Measurements from ENCODE around the gene ADCYAP1R1.
"Not testable (repeated sequence)": the region's sequence is repeated elsewhere in the genome, so short reads cannot be mapped to it uniquely, and the experiment has no call there.

ADCYAP1R1 gene

DNA sequence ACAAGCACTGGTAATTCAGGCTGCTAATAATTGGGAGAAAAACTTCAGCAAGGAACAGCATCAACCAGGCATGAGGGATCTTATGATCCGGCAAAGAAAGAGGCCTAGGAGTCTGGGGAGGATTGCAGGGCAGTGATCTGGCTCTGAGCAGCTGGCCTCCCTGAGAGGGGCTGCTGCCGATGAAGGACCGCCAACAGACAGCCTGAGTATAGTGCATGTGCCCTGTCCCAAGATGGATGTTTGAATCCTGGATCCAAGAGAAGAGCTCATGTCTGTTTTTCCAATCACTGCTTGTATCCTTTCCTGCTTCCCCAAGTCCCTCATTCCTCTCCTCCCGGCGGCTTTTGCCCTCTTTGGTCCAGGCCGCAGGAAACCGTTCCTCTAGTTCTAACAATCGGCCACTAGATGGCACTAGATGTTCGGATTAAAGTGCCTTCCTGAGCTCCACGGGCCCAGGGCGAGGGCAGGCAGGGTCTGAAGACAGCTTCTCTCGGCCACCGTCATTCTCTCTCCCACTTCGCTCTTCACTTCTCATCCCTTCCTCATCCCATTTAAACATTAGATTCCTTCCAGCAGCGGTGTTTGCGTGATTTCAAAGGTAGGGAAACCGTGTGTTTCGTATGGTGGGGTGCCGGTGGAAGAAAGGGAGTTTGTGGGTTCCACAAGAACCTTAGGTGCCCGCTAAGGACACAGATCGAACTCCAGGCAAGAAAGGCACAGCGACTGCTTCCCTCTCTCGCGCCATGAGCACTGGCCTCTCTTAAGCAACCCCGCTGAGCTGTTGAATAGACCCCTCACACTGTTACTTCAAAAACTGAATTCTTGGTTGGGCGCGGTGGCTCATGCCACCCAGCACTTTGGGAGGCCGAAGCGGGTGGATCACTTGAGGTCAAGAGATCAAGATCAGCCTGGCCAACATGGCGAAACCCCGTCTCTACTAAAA lies 82.4 kb downstream of the ADCYAP1R1 start:
- Histone ChIP-seq H2AFZ (ENCODE audit: low read depth, low read length) (no peak overlapping the region), H3K36me3 (ENCODE audit: insufficient read depth, low read length) (no peaks in the 10 kb centered on the region), H3K4me3 (ENCODE audit: low read length) (no peak overlapping the region), H3K27me3 (ENCODE audit: insufficient read depth, low read length) (peaks cover 4% of the 10 kb centered on the region), H3K9me3 (ENCODE audit: low read length) (no peaks in the 10 kb centered on the region), H3K4me1 (ENCODE audit: insufficient read depth, low read length) (no peaks in the 10 kb centered on the region)

DNA sequence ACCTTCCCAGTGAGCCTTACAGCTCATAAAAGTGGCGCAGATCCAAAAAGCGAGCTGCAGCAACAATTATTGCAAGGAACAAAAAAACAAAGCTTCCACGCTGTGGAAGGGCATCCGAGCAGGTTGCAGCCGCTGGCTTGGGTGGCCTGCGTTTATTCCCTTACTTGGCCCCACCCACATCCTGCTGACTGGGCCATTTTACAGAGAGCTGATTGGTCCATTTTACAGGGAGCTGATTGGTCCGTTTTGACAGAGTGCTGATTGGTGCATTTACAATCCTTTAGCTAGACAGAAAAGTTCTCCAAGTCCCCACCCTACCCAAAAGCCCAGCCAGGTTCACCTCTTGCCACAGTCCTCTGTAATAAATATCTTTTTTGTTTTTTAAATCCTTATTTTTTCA lies 85.1 kb downstream of the ADCYAP1R1 start:
- H3K36me3 ChIP-seq (ENCODE audit: insufficient read depth, low read length) = no peaks in the 10 kb centered on the region
- H3K9me3 ChIP-seq (ENCODE audit: low read length) = no peaks in the 10 kb centered on the region
- no peaks in the 10 kb centered on the region for H3K4me1 ChIP-seq (ENCODE audit: insufficient read depth, low read length)
- H3K4me3 ChIP-seq (ENCODE audit: low read length) = no peak overlapping the region
- H2AFZ ChIP-seq (ENCODE audit: low read depth, low read length) = no peak overlapping the region
- H3K27me3 ChIP-seq (ENCODE audit: insufficient read depth, low read length) = peaks cover 2% of the 10 kb centered on the region

DNA sequence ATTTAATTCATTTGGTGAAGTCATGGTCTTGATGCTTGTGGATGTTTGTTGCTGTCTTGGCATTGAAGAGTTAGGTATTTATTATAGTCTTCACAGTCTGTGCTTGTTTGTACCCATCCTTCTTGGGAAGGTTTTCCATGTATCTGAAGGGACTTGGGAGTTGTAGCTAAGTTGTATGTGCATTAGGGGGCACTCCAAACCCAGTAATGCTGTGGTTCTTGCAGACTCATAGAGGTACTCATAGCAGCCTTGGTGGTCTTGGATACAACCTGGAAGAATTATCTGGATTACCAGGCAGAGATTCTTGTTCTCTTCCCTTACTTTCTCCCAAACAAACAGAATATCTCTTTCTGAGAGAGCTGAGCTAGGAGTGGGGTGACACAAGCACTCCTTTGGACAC lies 93.2 kb downstream of the ADCYAP1R1 start:
- Histone ChIP-seq H3K27me3 (ENCODE audit: insufficient read depth, low read length) (no peaks in the 10 kb centered on the region), H2AFZ (ENCODE audit: low read depth, low read length) (no peak overlapping the region), H3K9me3 (ENCODE audit: low read length) (no peaks in the 10 kb centered on the region), H3K36me3 (ENCODE audit: insufficient read depth, low read length) (no peaks in the 10 kb centered on the region), H3K4me3 (ENCODE audit: low read length) (no peak overlapping the region), H3K4me1 (ENCODE audit: insufficient read depth, low read length) (no peaks in the 10 kb centered on the region)

DNA sequence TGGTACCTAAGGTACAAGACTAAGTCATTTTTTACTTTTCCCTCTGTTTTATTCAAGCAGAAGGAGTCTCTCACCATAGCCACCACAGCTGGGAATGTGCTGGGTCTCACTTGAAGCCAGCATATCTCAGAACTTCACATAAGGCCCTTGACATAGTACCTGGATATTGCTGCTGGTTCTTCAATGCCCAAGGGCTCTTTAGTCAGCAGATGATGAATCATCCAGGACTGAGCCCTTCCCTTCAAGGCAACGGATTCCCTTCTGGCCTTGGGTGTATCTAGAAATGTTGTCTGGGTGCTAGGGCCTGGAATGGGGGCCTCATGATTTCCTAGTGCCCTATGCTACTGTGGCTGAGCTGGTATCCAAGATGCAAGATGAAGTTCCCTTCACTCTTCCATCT lies 93.9 kb downstream of the ADCYAP1R1 start:
- Histone ChIP-seq H3K9me3 (ENCODE audit: low read length) (no peaks in the 10 kb centered on the region), H3K36me3 (ENCODE audit: insufficient read depth, low read length) (no peaks in the 10 kb centered on the region), H3K4me3 (ENCODE audit: low read length) (no peak overlapping the region), H3K27me3 (ENCODE audit: insufficient read depth, low read length) (no peaks in the 10 kb centered on the region), H2AFZ (ENCODE audit: low read depth, low read length) (no peak overlapping the region), H3K4me1 (ENCODE audit: insufficient read depth, low read length) (no peaks in the 10 kb centered on the region)

DNA sequence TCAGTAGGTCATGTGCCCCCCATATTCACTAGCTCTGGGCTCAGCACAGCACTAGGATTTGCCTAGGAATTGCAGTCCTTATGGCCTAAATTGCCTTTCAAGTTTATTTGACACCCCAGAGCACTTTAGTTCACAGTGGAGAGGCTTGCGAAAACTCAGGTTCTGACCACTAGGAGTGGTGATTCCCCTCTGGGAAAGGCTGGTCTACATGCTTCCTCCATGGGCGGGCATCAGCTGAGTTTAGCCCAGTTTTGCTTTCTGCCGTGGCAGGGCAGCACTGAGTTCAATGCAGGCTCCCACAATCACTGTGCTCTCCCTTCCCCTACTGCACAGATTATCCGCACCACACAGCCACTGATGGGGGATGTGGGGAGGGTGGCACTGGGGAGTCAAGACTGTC lies 94.4 kb downstream of the ADCYAP1R1 start:
- H3K9me3 ChIP-seq (ENCODE audit: low read length) = no peaks in the 10 kb centered on the region
- no peak overlapping the region for H3K4me3 ChIP-seq (ENCODE audit: low read length)
- H2AFZ ChIP-seq (ENCODE audit: low read depth, low read length) = no peak overlapping the region
- H3K27me3 ChIP-seq (ENCODE audit: insufficient read depth, low read length) = no peaks in the 10 kb centered on the region
- H3K36me3 ChIP-seq (ENCODE audit: insufficient read depth, low read length) = no peaks in the 10 kb centered on the region
- H3K4me1 ChIP-seq (ENCODE audit: insufficient read depth, low read length) = no peaks in the 10 kb centered on the region

DNA sequence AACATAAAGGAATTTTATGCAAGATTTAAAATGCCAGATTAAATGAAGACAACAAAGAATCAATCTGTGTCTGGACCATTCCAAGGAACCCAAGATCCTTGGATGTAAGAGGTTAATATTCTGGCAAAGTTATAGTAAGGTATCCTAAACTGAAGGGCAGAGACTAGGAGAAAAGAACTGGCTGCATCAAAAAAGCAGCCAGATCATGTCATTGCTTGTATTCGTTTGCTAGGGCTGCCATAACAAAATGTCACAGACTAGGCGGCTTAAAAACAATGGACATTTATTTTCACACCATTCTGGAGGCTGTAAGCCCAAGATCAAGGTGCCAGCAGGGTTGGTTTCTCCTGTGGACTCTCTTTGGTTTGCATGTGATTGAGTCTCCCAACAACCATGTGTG lies 99.7 kb downstream of the ADCYAP1R1 start:
- H3K36me3 ChIP-seq (ENCODE audit: insufficient read depth, low read length) = no peaks in the 10 kb centered on the region
- H3K9me3 ChIP-seq (ENCODE audit: low read length) = no peaks in the 10 kb centered on the region
- H2AFZ ChIP-seq (ENCODE audit: low read depth, low read length) = no peak overlapping the region
- no peaks in the 10 kb centered on the region for H3K27me3 ChIP-seq (ENCODE audit: insufficient read depth, low read length)
- no peak overlapping the region for H3K4me3 ChIP-seq (ENCODE audit: low read length)
- no peaks in the 10 kb centered on the region for H3K4me1 ChIP-seq (ENCODE audit: insufficient read depth, low read length)

DNA sequence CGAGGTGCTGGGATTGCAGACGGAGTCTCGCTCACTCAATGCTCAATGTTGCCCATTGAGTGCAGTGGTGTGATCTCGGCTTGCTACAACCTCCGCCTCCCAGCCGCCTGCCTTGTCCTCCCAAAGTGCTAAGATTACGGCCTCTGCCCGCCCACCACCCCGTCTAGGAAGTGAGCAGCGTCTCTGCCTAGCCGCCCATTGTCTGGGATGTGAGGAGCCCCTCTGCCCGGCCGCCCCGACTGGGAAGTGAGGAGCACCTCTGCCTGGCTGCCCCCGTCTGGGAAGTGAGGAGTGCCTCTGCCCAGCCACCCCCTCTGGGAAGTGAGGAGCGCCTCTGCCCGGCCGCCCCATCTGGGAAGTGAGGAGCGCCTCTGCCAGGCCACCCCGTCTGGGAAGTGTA lies 101.2 kb downstream of the ADCYAP1R1 start:
- H3K4me1 ChIP-seq (ENCODE audit: insufficient read depth, low read length); H2AFZ ChIP-seq (ENCODE audit: low read depth, low read length): not testable (repeated sequence)

DNA sequence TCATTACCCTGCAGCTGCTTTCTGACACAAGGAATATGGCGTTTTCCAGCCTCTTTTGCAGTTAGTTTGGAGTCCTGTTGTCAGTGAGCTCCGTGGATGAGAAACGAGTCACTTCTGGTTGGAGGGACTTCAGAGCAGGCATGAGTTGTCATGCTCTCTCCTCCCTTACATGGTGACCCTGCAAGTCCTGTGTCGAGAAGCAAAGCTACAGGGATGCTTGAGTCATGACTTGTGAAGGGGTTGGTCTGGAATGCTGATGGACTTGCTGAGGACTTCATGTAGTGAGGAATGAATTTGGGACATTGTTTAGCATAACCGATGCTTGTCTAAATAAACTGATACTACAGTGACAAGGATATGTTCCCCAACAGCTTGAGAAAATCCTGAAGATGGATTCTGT lies 108.8 kb downstream of the ADCYAP1R1 start:
- H3K36me3 ChIP-seq (ENCODE audit: insufficient read depth, low read length) = no peaks in the 10 kb centered on the region
- no peaks in the 10 kb centered on the region for H3K9me3 ChIP-seq (ENCODE audit: low read length)
- H3K4me1 ChIP-seq (ENCODE audit: insufficient read depth, low read length) = no peaks in the 10 kb centered on the region

More for the DNA sequence above, 101.2 kb downstream of the ADCYAP1R1 start:
- not testable (repeated sequence) for H3K27me3 ChIP-seq (ENCODE audit: insufficient read depth, low read length); H3K4me3 ChIP-seq (ENCODE audit: low read length); H3K9me3 ChIP-seq (ENCODE audit: low read length); H3K36me3 ChIP-seq (ENCODE audit: insufficient read depth, low read length)

More for the DNA sequence above, 108.8 kb downstream of the ADCYAP1R1 start:
- no peaks in the 10 kb centered on the region for H3K27me3 ChIP-seq (ENCODE audit: insufficient read depth, low read length)
- H3K4me3 ChIP-seq (ENCODE audit: low read length) = no peak overlapping the region
- no peak overlapping the region for H2AFZ ChIP-seq (ENCODE audit: low read depth, low read length)
